ENCODE measurements around the gene TAOK1.
"Not testable (repeated sequence)": the region's sequence is repeated elsewhere in the genome, so short reads cannot be mapped to it uniquely, and the experiment has no call there.

The TAOK1 gene

GRCh38 chr17:29389982-29390850 lies at the start of gene TAOK1:
Gene TAOK1, plus strand, starts transcription at chr17:29390363. Its CDS starts 61,186 bp downstream, at chr17:29451549.
- peak; percentile 99 for DNase-seq (ENCODE audit: low read depth)

GRCh38 chr17:29341726-29342125 lies 48.4 kb upstream of the TAOK1 start:
- DNase-seq (ENCODE audit: low read depth) = peak; percentile 11

GRCh38 chr17:29342158-29342765 lies 47.9 kb upstream of the TAOK1 start:
- DNase-seq (ENCODE audit: low read depth) = no peak

- DNase-seq (ENCODE audit: low read depth) = no peak
These were observed 45.8 kb upstream of the TAOK1 start for GRCh38 chr17:29344201-29344856.

GRCh38 chr17:29345066-29345465 lies 45.1 kb upstream of the TAOK1 start:
- no peak for DNase-seq (ENCODE audit: low read depth)

- not testable (repeated sequence) for DNase-seq (ENCODE audit: low read depth)
These were observed 44.7 kb upstream of the TAOK1 start for GRCh38 chr17:29345470-29345869.

GRCh38 chr17:29346462-29346861 lies 43.7 kb upstream of the TAOK1 start:
- no peak for DNase-seq (ENCODE audit: low read depth)

GRCh38 chr17:29347831-29348629 lies 42.1 kb upstream of the TAOK1 start:
- DNase-seq (ENCODE audit: low read depth) = peak; percentile 36

GRCh38 chr17:29349409-29349808 lies 40.8 kb upstream of the TAOK1 start:
- DNase-seq (ENCODE audit: low read depth) = peak; percentile 15

GRCh38 chr17:29352146-29352545 lies 38.0 kb upstream of the TAOK1 start:
- no peak for DNase-seq (ENCODE audit: low read depth)

- no peak for DNase-seq (ENCODE audit: low read depth)
These were observed 32.9 kb upstream of the TAOK1 start for GRCh38 chr17:29357232-29357631.

GRCh38 chr17:29357821-29358232 lies 32.3 kb upstream of the TAOK1 start:
- peak; percentile 12 for DNase-seq (ENCODE audit: low read depth)

GRCh38 chr17:29358416-29358815 lies 31.7 kb upstream of the TAOK1 start:
- peak; percentile 16 for DNase-seq (ENCODE audit: low read depth)

GRCh38 chr17:29359777-29360176 lies 30.4 kb upstream of the TAOK1 start:
- DNase-seq (ENCODE audit: low read depth) = no peak

GRCh38 chr17:29363716-29364115 lies 26.4 kb upstream of the TAOK1 start:
- no peak for DNase-seq (ENCODE audit: low read depth)

GRCh38 chr17:29364691-29365090 lies 25.5 kb upstream of the TAOK1 start:
- no peak for DNase-seq (ENCODE audit: low read depth)

GRCh38 chr17:29368161-29368560 lies 22.0 kb upstream of the TAOK1 start:
- DNase-seq (ENCODE audit: low read depth) = no peak

GRCh38 chr17:29368926-29369325 lies 21.2 kb upstream of the TAOK1 start:
- DNase-seq (ENCODE audit: low read depth) = no peak

GRCh38 chr17:29369831-29370735 lies 20.1 kb upstream of the TAOK1 start:
- peak; percentile 76 for DNase-seq (ENCODE audit: low read depth)

- DNase-seq (ENCODE audit: low read depth) = peak; percentile 83
These were observed 13.4 kb upstream of the TAOK1 start for GRCh38 chr17:29376667-29377270.

GRCh38 chr17:29378500-29378899 lies 11.7 kb upstream of the TAOK1 start:
- no peak for DNase-seq (ENCODE audit: low read depth)
